ENCODE data around the gene ERGIC2.
"Not testable (repeated sequence)": the region's sequence is repeated elsewhere in the genome, so short reads cannot be mapped to it uniquely, and the experiment has no call there.

The ERGIC2 gene

DNA sequence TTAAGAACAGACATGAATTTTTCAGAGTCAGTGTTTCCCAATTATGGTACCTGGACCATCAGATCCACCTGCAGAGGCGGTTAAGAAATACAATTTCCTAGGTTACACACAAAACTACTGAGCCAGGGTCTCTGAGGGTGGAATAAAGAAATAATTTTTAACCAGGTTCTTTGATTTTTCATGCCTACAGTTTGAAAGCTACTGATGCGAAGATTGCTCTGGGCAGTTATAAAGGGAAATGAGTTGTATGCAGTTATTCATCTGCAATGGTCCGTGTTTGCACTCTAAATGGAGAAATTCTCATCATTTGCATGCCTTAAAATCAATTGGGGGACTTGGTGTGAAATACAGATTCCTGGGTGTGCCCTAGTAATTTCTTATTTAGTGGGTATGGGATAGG lies 89.7 kb downstream of the ERGIC2 start:
- no peak for DNase-seq

GRCh38 chr12:29290475-29290874 lies 90.5 kb downstream of the ERGIC2 start:
- DNase-seq: not testable (repeated sequence)

DNA sequence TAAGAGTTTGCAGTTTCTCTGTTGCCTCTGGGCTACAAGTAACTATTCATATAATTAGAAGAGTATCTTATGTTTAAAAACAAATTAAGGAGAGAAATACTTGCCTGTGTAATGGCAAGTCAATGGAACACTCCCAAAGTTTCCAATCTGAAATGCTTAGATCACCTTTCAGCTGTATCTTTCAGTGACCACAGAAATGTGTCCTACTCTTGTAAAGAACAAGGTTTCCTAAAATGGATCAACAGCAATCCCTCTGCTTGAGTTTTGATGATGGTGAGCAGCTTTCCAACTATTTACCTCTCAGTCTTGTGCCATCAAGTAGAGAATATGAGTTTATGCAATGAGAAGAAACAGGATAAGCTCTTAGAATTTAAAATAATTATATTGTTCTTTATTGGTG lies 92.9 kb downstream of the ERGIC2 start:
- DNase-seq: no peak

- DNase-seq: no peak
These were observed 93.3 kb downstream of the ERGIC2 start for GRCh38 chr12:29287622-29288021.

Data from SHP77 treated with DMSO at 0.1 percent for 48 hours (cell line).